ENCODE measurements around the gene PNLDC1. TPM values are rescaled to one million over a fixed set of nuclear protein-coding genes. Genes with fewer than 3 reads are reported as not detected.

The PNLDC1 gene, protein sequence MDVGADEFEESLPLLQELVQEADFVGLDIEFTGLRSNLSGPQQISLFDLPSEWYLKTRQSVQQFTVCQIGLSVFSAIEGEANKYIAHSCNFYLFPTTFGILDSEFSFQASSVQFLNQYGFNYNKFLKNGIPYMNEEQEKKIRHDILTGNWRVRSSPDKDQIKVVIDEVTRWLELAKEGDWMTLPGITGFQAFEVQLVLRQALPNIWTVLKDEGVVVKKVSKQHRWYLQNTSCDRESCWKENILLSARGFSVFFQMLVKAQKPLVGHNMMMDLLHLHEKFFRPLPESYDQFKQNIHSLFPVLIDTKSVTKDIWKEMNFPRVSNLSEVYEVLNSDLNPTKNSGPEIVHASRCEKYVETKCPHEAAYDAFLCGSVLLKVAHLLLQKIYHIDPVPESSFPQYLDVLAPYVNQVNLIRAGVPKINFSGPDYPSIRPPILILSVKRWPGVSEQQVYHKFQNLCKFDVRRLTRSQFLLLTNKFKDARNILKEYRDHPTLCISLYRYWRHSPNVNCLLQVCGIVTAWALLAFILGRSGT
- 0.73 TPM in 1 of 2 replicates, not detected in the other for total RNA-seq

GRCh38 chr6:159800141-159800865 is at the start of gene PNLDC1:
Gene PNLDC1 (plus strand): TSS chr6:159800276. CDS start chr6:159800308, 32 bp downstream.

GRCh38 chr6:159761873-159762680 is 38.0 kb upstream of the PNLDC1 start, which contains the start of gene ACAT2:
Gene ACAT2 (plus strand): TSS chr6:159762045. CDS start chr6:159762088, 43 bp downstream.

GRCh38 chr6:159789377-159790148 is 10.5 kb upstream of the PNLDC1 start, which contains the start of gene TCP1:
Gene TCP1 (minus strand): TSS chr6:159789602. CDS start chr6:159789468, 134 bp downstream.

GRCh38 chr6:159790149-159790955 is 9.7 kb upstream of the PNLDC1 start, which contains the start of gene MRPL18:
Gene MRPL18 (plus strand): TSS chr6:159790467. CDS start chr6:159790588, 121 bp downstream.

Small RNAs within 50 kb of the gene (small RNA-seq; reads per million reads assigned to genes)
- 618 reads per million, percentile 99 among the genes with 10 or more reads in this experiment for gene SNORA20
- not detected for gene SNORA29

Other genes with a start within 250 kb of the PNLDC1 start
- gene SOD2, start 107.0 kb upstream of the PNLDC1 start, total RNA-seq: 189 and 468 TPM in 2 replicates
- gene WTAP, start 72.8 kb upstream of the PNLDC1 start, total RNA-seq: 100 and 109 TPM in 2 replicates
- 90.8 and 130 TPM in 2 replicates for gene ACAT2, start 38.2 kb upstream of the PNLDC1 start, total RNA-seq
- gene TCP1, start 10.7 kb upstream of the PNLDC1 start, total RNA-seq: 253 and 314 TPM in 2 replicates
- gene MRPL18, start 9.8 kb upstream of the PNLDC1 start, total RNA-seq: 79.0 and 88.4 TPM in 2 replicates
- gene MAS1, start 90.7 kb downstream of the PNLDC1 start, total RNA-seq: not detected in 2 replicates
- gene IGF2R, start 168.8 kb downstream of the PNLDC1 start, total RNA-seq: 108 and 148 TPM in 2 replicates

Measured in subcutaneous preadipocyte (primary cell).